Medulla oblongata (tissue), 1 donor: Measurements from ENCODE around the gene LRIG1.

ENCODE experiments used
- DNase-seq: peaks from one replicate; pipeline ENCODE4 v3.0.0-alpha.2; 2015; ENCODE audit errors: extremely low spot score

Gene LRIG1

GRCh38 chr3:66402596-66403290 is 98.1 kb downstream of the LRIG1 start:
- no peak for DNase-seq

GRCh38 chr3:66401675-66402491 is 98.9 kb downstream of the LRIG1 start:
- DNase-seq, result no peak

- no peak for DNase-seq
These were observed 99.7 kb downstream of the LRIG1 start for GRCh38 chr3:66401157-66401550.

GRCh38 chr3:66400411-66401156 is 100.2 kb downstream of the LRIG1 start:
- DNase-seq, result peak; percentile 56

GRCh38 chr3:66399529-66400232 is 101.1 kb downstream of the LRIG1 start:
- DNase-seq, result no peak

GRCh38 chr3:66398228-66399025 is 102.4 kb downstream of the LRIG1 start:
- no peak for DNase-seq

GRCh38 chr3:66397745-66398144 is 103.1 kb downstream of the LRIG1 start:
- no peak for DNase-seq

- DNase-seq, result no peak
These were observed 103.9 kb downstream of the LRIG1 start for GRCh38 chr3:66396888-66397287.

GRCh38 chr3:66396161-66396760 is 104.6 kb downstream of the LRIG1 start:
- no peak for DNase-seq

- DNase-seq, result no peak
These were observed 105.2 kb downstream of the LRIG1 start for GRCh38 chr3:66395635-66396034.

GRCh38 chr3:66394753-66395249 is 106.0 kb downstream of the LRIG1 start:
- no peak for DNase-seq

GRCh38 chr3:66394019-66394752 is 106.6 kb downstream of the LRIG1 start:
- DNase-seq, result no peak

GRCh38 chr3:66393333-66394005 is 107.4 kb downstream of the LRIG1 start:
- no peak for DNase-seq

- DNase-seq, result no peak
These were observed 107.9 kb downstream of the LRIG1 start for GRCh38 chr3:66392966-66393332.

- no peak for DNase-seq
These were observed 108.3 kb downstream of the LRIG1 start for GRCh38 chr3:66392512-66392911.

GRCh38 chr3:66390013-66390412 is 110.8 kb downstream of the LRIG1 start:
- no peak for DNase-seq

GRCh38 chr3:66386925-66387650 is 113.7 kb downstream of the LRIG1 start:
- peak; percentile 74 for DNase-seq
